Measurements from ENCODE around the gene ZC2HC1B. TPM values are rescaled to one million over a fixed set of nuclear protein-coding genes. Genes with fewer than 3 reads are reported as not detected.

ZC2HC1B gene
- total and polyA plus RNA-seq, 2 of the 8 experiments (the other 6 are each of a cell fraction or from before 2014, with no cell fraction given), result not detected

GRCh38 chr6:143963158-143963919, 99.1 kb downstream of the ZC2HC1B start:
- FAIRE-seq, result peak; percentile 32
- Histone ChIP-seq H2BK120ac (replicated peaks; ENCODE audit: low read depth, low read length) (no peak overlapping the region), H2AFZ (ENCODE audit: low read length) (no peak overlapping the region), H3K14ac (ENCODE audit: insufficient read length) (no peak overlapping the region), H3K4ac (replicated peaks; ENCODE audit: insufficient read length, low read depth, low read length) (no peak overlapping the region), H2BK15ac (ENCODE audit: low read length) (no peak overlapping the region), H3K79me1 (ENCODE audit: low read depth, low read length) (no peaks in the 10 kb centered on the region), H2AK5ac (ENCODE audit: low read depth, low read length) (no peak overlapping the region), H3K23me2 (ENCODE audit: low read depth, low read length) (peaks cover 3% of the 10 kb centered on the region; the same call in 1 of the 2 replicates), H3K4me3 (ENCODE audit: extremely low read depth in 1 of 4, insufficient read depth in 2 of 4, low read depth in 3 of 4, low read length in 4 of 4) (peak overlapping the region in 3 of 4 experiments; percentile 5 to 33 (median 15); a peak in 1 of 8 replicates), H3K18ac (ENCODE audit: extremely low read depth, low read length) (no peak overlapping the region), H2BK5ac (ENCODE audit: low read depth, low read length) (no peak overlapping the region), H3K4me1 (replicated peaks in 1 of 4; ENCODE audit: control insufficient read depth in 3 of 4, insufficient read depth in 4 of 4, low read length in 3 of 4) (peaks cover 15 to 62% (median 42%) of the 10 kb centered on the region in 4 experiments), H3K4me2 (ENCODE audit: insufficient read depth in 1 of 2, low read depth in 2 of 2, low read length in 2 of 2) (peak overlapping the region; percentile 3 to 26; a peak in 2 of 4 replicates), H2BK20ac (ENCODE audit: low read length) (no peak overlapping the region), H4K20me1 (replicated peaks in 1 of 2; ENCODE audit: control insufficient read depth in 1 of 2, insufficient read depth in 2 of 2, low read length in 2 of 2) (peaks cover 8 to 9% of the 10 kb centered on the region in 2 experiments), H4K5ac (ENCODE audit: insufficient read length, low read depth, low read length) (no peak overlapping the region), H3K9ac (replicated peaks in 1 of 4; ENCODE audit: extremely low read depth in 1 of 4, low read depth in 3 of 4, low read length in 3 of 4) (no peak overlapping the region), H3K27me3 (replicated peaks in 1 of 4; ENCODE audit: control insufficient read depth in 3 of 4, extremely low read depth in 1 of 4, insufficient read depth in 3 of 4, low read length in 3 of 4) (peaks cover 76 to 98% (median 91%) of the 10 kb centered on the region in 4 experiments), H4K8ac (ENCODE audit: extremely low read depth, insufficient read depth, low read length) (no peak overlapping the region), H3K79me2 (ENCODE audit: control insufficient read depth in 1 of 2, insufficient read depth in 2 of 2, low read length in 2 of 2) (no peaks in the 10 kb centered on the region), H3K56ac (replicated peaks; ENCODE audit: insufficient read length, low read depth, low read length) (no peak overlapping the region), H4K91ac (replicated peaks; ENCODE audit: insufficient read length, low read length) (no peak overlapping the region), H2BK12ac (ENCODE audit: low read depth, low read length) (no peak overlapping the region), H3K36me3 (ENCODE audit: control insufficient read depth in 2 of 4, insufficient read depth in 4 of 4, low read length in 3 of 4) (no peaks in the 10 kb centered on the region), H3K27ac (ENCODE audit: low read depth, low read length) (no peak overlapping the region), H3K9me3 (ENCODE audit: insufficient read depth in 2 of 2, low read depth in 1 of 2, low read length in 1 of 2) (no peaks in the 10 kb centered on the region), H3K23ac (ENCODE audit: insufficient read length) (no peak overlapping the region)
- no peak for DNase-seq (ENCODE audit: low read depth in 1 of 2, low spot score in 2 of 2)
- POLR2A ChIA-PET (ENCODE audit: partially characterized antibody), result interaction anchor here (0.7 to 3.7 kb wide), 2 partner anchors 10 to 20 kb away, joined by 3 to 19 read pairs; no protein-coding TSS in a partner anchor
- CTCF ChIA-PET (ENCODE audit: partially characterized antibody), result interaction anchor here (0.6 to 18.3 kb wide), 17 partner anchors 9 to 1193 kb away, joined by 3 to 591 read pairs (median 4); partner anchors contain the start of gene PLAGL1
- 7% methylated on average over 7 of the region's 7 CpGs; no CpG with 5 or more reads in 1 of the 2 experiments for WGBS, 2 experiments (ENCODE audit: extremely low coverage in 1 of 2, insufficient coverage in 1 of 2, insufficient read length in 1 of 2, insufficient replicate concordance in 2 of 2, low coverage in 1 of 2, low lambda C conversion rate in 2 of 2, missing lambda C conversion rate in 1 of 2)
- peak; percentile 10 for TF ChIP-seq ASH2L (IDR thresholded peaks at IDR 0.05; ENCODE audit: low read length)
- peak; percentile 46 for TF ChIP-seq USF2 (IDR thresholded peaks at IDR 0.05; ENCODE audit: low read length)
- TF ChIP-seq SIX5 (IDR thresholded peaks at IDR 0.05; ENCODE audit: low read depth, low read length), result no peak
- no peak for TF ChIP-seq MAFK (IDR thresholded peaks at IDR 0.05; ENCODE audit: low read depth, low read length)
- TF ChIP-seq CHD1 (IDR thresholded peaks at IDR 0.05; ENCODE audit: low read depth, low read length), result no peak
- TF ChIP-seq TAF1 (IDR thresholded peaks at IDR 0.05; ENCODE audit: low read depth, low read length), result no peak
- no peak for TF ChIP-seq MAX (IDR thresholded peaks at IDR 0.05)
- TF ChIP-seq JUND (IDR thresholded peaks at IDR 0.05; ENCODE audit: low read length), result no peak
- no peak for TF ChIP-seq JUN (IDR thresholded peaks at IDR 0.05; ENCODE audit: low read depth, low read length)
- TF ChIP-seq RAD21 (IDR thresholded peaks at IDR 0.05 in 1 of 2, conservative IDR thresholded peaks at IDR 0.05 in 1 of 2; ENCODE audit: low read depth in 2 of 2, low read length in 2 of 2), result no peak
- no peak for TF ChIP-seq CBX8 (IDR thresholded peaks at IDR 0.05; ENCODE audit: borderline replicate concordance, low read depth, low read length)
